NCI-H2107 (cell line): ENCODE data around the gene SGK2.
"Not testable (repeated sequence)": the region's sequence is repeated elsewhere in the genome, so short reads cannot be mapped to it uniquely, and the experiment has no call there.

ENCODE experiments used
- DNase-seq: peaks from one replicate; lab custom pipeline; 2025; lab: John Stamatoyannopoulos, UW

SGK2 gene

DNA sequence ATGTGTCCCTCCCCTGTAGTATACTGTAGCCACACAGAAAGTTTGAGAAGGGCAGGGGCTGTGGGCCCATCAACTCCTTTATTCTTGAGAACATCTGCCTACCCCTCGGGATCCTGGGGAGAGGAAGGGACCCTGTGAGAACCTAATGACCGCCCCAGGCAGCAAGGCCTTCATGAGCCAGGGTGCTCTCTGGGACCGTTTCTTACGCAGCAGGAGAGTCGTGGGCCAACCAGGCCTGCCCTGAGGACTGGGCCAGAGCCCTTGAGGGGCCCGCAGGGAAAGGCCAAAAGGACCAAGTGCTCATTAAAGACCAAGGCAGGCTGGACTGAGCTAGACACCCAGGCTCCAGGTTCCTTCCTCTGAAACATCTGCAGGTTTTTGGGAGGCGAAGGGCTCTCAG, 5.2 kb downstream of the SGK2 start:
- no peak for DNase-seq

DNA sequence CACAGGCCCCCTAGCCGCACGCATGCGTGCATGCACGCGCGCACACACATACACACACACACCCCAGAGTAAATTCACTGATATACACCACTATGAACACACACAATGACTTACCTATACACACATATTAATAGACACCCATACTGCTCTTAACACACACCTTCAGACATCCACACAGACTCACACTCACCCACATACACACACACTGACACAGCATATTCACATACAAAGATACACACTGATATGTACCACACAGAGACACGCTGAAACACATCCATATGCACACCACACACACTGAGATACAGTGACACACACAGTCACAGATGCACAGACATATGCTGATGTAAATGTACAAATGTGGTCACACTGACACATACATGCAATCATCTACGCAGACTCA, 5.6 kb downstream of the SGK2 start:
- no peak for DNase-seq

DNA sequence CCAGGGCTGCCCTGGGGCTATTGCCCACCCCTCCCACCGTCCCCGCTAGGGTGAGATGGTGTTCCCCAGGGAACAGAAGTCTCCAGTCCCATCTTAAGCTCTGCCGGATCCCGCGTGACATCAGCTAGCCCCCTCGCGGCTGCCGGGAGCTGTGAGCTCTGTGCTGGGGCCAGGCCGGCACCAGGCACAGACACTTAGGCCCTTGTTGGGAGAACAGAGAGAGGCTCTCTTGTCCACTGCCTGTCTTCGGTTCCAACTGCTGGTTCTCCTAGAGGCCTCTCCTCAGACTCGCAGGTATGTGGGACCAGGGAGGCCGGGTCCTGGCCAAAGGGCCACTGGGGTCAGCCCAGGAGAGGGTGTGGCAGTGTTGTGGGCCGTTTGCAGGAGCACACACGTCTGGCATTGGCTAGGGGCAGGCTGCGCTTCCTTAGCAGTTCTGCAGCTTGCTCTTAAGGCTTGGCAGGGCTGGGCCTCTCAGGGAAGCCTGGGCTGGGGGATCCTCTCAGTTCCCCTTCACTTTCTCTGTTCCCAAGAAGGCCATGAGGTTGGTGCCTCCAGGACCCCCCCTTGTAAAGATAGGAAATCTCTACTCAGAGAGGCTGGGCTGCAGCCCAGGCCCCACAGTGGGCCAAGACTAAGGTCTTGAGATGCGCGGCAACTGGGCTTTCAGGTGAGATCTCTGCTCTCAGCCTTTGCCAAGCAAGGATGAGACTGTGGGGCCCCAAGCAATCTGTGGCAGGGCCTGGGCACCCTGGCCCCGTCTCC, 6.3 kb downstream of the SGK2 start:
- no peak for DNase-seq

DNA sequence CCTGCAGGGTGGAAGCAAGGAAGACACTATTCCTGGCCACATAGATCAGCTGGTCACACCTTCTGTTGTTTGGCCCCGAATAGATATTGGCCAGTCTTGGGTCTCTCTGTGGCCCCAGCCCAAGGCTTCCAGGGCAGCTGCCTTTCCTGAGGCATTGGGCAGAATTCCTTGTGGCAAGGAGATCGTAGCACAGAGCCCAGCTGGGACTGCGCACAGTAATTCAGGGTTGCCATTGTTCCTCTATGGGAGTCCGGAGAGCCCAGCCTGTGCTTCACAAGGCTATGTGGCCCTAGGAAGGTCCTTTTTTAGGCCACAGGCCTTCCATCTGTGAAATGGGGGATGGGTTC, 6.9 kb downstream of the SGK2 start:
- no peak for DNase-seq

- no peak for DNase-seq
Measured at GRCh38 chr20:43567477-43567876, 8.7 kb downstream of the SGK2 start.

- DNase-seq, result no peak
Measured at GRCh38 chr20:43568706-43569105, 9.9 kb downstream of the SGK2 start.

DNA sequence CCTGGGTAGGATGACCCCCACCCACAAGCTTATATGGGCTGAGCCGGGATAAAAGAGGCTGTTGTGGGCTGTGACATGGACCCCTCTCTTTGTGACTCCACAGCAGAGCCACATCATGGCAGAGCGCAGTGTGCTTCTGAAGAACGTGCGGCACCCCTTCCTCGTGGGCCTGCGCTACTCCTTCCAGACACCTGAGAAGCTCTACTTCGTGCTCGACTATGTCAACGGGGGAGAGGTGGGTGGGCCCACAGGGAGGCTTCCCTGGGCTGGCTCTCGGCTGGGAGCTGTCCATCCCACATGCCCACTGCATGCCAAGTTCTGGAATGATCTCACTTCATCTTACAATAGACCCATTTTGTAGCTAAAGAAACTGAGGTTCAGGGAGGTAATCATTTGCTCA, 10.5 kb downstream of the SGK2 start:
- DNase-seq, result no peak

GRCh38 chr20:43570496-43570895, 11.7 kb downstream of the SGK2 start:
- DNase-seq, result no peak

DNA sequence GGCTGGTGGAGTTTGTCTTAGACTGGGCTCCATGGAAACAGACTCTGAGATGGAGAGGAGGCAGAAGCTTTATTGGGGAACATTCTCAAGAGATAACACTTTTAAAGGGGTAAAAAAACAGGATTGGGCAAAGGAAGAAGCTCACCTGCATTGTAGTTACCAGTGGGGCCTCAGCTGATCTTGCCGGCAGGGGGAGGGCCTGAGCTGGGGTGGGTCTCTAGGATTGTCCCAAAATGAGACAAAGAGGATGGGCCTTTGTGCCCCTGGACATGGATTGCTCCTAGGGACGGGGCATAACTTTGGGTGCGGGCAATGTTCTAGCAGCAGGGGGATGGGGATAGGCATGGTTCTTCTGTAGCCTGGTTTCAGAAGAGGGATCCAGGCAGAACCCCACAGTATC, 12.5 kb downstream of the SGK2 start:
- DNase-seq, result no peak

DNA sequence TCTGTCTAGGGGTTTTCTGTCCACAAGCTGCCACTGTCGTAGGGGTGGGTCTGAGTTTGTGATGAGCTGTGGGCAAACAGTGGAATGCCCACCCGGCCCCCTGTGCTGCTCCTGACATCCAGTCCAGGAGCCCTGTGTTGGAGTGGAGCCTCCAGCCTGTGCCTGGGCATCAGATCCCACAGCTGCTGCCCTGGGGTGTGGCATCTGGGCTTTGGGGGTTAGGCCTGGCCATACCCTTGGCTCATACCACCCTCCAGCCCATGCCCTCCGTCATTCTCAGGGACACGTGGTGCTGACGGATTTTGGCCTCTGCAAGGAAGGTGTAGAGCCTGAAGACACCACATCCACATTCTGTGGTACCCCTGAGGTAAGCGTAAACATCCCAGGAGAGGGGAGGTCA, 12.9 kb downstream of the SGK2 start:
- DNase-seq, result no peak

- DNase-seq, result no peak
Measured at GRCh38 chr20:43572891-43573290, 14.1 kb downstream of the SGK2 start.

DNA sequence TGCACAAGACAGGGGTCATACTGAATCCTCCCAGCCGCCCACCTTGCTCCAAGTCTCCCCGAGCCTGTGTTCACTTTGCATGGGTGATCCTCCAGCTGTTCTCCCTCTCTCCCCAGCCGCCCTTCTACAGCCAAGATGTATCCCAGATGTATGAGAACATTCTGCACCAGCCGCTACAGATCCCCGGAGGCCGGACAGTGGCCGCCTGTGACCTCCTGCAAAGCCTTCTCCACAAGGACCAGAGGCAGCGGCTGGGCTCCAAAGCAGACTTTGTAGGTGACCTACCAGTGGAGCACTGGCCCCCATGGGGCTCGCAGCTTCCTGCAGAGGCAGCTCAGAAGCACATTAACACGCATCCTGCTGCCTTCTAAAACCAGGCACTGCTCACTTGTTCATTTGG, 17.3 kb downstream of the SGK2 start:
- DNase-seq, result no peak

DNA sequence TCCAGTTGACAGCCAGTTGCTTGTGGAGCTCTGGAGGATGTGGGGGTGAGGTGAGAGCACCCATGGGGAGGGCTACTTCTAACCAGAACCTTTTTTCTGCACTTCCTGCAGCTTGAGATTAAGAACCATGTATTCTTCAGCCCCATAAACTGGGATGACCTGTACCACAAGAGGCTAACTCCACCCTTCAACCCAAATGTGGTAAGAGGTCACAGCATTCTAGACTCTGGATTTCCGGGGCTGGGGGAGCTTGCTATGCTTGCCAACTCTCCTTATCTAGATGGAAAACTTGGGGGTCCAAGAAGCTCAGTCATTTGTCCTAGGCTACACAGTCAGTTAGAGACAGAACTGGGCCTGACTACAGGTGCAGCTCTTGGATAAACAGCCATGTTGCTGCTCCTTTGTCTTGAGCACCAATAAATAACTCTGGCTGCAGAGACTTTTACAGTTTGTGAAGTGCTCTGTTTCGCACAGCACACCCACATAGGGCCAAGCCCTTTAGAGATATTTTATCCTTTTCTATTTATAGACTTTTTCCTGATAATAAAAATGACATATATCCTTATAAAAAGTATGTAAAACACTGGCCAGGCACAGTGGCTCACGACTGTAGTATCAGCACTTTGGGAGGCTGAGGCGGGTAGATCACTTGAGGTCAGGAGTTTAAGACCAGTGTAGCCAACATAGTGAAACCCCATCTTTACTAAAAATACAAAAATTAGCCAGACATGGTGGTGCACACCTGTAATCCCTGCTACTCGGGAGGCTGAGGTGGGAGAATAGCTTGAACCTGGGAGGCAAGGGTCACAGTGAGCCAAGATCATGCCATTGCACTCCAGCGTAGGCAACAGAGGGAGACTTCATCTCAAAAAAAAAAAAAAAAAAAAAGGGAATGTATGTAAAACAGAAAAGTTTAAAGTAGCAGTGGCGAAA, 21.3 kb downstream of the SGK2 start:
- DNase-seq, result no peak

DNA sequence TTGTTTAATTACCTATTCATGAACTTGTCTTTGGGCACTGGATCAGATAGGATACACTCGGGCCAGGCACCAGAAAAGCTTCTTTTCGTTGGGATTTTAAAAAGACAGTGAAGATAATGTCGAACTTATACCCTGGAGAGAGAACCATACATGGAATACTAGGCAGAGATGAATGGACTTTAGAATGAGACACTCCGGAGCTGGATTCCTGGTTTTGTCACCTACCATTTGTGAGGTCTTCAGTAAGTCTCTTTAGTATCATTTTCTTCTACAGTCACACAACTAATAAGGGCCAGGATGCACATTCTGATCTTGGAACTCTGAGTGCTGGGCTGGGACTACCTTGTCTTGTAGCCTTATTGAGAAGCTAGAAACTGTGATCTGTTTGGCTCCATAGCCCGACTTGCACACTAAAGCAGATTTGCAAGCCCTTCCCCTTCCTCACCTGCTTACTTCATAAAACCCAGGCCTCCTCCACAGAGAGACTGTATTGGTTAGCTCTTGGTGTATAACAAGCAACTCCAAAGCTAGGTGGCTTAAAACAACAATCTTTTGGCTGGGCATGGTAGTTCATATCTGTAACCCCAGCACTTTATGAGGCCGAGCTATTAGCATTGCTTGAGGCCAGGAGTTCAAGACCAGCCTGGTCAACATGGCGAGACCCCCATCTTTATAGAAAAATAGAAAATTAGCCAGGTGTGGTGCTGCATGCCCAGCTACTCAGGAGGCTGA, 24.5 kb downstream of the SGK2 start:
- no peak for DNase-seq

- no peak for DNase-seq
Measured at GRCh38 chr20:43583982-43584432, 25.2 kb downstream of the SGK2 start.

GRCh38 chr20:43584448-43585136, 25.8 kb downstream of the SGK2 start:
- no peak for DNase-seq

DNA sequence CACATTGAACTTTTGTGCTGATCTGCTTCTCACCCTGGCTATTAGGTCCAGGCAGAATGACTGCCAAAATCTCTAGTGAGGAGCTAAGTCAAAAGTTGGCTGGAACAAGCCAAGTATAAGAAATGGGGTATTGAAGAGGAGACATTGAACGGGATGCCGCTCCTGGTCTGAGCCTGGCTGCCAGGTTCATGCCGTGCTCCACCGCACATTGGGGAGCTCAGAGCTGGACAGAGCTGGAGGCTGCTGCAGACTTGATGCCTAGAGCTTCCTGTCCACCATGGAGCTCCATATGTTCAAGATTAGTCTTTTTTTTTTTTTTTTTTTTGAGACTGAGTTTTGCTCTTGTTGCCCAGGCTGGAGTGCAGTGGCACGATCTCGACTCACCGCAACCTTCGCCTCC, 27.8 kb downstream of the SGK2 start:
- no peak for DNase-seq

DNA sequence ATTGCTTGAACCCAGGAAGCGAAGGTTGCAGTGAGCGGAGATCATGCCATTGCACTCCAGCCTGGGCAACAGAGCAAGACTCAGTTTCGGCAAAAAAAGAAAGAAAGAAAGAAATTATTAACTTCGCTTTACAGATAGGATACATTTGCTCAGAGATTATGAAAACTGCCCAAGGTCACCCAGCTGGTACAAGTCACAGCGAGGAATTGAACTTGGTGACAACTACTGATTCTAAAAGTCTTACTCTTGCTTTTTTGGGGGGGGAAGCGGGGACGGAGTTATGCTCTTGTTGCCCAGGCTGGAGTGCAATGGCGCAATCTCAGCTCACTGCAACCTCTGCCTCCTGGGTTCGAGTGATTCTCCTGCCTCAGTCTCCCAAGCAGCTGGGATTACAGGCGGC, 29.7 kb downstream of the SGK2 start:
- not testable (repeated sequence) for DNase-seq

DNA sequence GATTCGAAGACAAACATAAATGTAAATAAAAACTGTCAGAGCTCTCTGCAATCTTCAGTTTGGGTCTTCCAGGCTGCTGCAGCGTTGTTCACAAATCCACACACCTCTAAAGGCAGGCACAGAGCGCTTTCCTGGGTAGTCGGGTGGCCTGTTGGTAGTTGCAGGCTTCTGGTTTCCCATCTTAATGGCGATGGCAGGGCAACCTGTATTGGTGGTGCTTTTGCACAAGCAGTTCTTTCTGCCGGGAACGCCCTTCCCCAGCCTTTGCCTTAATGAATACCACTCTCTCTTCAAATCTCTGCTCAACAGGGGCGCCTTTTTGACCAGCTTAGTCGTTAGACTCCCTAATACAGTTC, 31.2 kb downstream of the SGK2 start:
- no peak for DNase-seq

- peak; percentile 63 for DNase-seq
Measured at GRCh38 chr20:43590392-43591303, 31.8 kb downstream of the SGK2 start, which contains the start of gene IFT52. Gene IFT52, plus strand, starts transcription at chr20:43590937. Its CDS starts 3,762 bp downstream, at chr20:43594699.

DNA sequence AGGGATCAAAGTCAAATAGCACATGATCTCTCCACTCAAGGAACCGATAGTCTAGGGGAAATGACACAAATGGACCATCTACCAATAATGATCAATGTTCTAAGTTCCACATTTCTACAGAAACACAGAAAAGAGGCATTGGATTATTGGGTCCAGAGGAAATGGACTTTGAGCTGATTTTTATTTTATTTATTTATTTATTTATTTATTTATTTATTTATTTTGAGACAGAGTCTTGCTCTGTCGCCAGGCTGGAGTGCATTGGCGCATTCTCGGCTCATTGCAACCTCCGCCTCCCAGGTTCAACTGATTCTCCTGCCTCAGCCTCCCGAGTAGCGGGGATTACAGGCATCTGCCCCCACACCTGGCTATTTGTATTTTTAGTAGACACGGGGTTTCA, 43.1 kb downstream of the SGK2 start:
- not testable (repeated sequence) for DNase-seq
